Vagina (tissue), 2 donors: ENCODE measurements around the gene ARHGAP18.

Experiments
- POLR2A ChIP-seq, 2 donors: fragments of 450-650 bp; IDR thresholded peaks; one replicate each; pipeline ENCODE4 v1.6.1; 2017; ENCODE audit warnings: antibody characterized with exemption in 2 of 2, mild to moderate bottlenecking in 2 of 2, moderate library complexity in 2 of 2
- POLR2AphosphoS5 ChIP-seq, 2 donors: sonication (generic); formaldehyde crosslinking; IDR thresholded peaks; one replicate each; pipeline ENCODE4 v1.9.0; 2017; ENCODE audit warnings: antibody characterized with exemption in 2 of 2, mild to moderate bottlenecking in 2 of 2, low read depth in 1 of 2; ENCODE audit not compliant: insufficient read depth in 1 of 2

DNA sequence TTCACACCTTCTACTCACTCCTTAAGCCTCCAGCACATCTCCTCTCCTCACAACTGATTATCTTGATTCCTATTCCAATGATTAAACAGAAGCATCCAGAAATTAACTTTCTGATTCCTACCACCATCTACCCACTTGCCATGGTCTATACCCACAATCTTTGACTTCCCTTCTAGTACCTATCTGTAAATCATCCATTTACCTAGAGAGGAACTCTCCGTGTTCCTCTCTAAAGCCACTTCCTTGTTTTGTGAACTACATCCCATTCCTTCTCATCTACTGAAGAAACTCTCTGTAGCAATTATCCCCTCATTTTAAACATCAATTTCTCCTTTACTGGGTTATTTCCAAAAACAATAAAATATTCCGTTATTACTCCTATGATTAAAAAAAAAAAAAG is 167.3 kb downstream of the ARHGAP18 start:
- no peak for TF ChIP-seq POLR2A (IDR thresholded peaks at IDR 0.05)
- no peak for TF ChIP-seq POLR2AphosphoS5 (IDR thresholded peaks at IDR 0.05; ENCODE audit: insufficient read depth in 1 of 2, low read depth in 1 of 2)
